Measurements from ENCODE around the gene SFRP4. TPM values are rescaled to one million over a fixed set of nuclear protein-coding genes. Genes with fewer than 3 reads are reported as not detected.

Gene SFRP4
- total RNA-seq, 1 experiment from 2014 or later, result not detected

DNA sequence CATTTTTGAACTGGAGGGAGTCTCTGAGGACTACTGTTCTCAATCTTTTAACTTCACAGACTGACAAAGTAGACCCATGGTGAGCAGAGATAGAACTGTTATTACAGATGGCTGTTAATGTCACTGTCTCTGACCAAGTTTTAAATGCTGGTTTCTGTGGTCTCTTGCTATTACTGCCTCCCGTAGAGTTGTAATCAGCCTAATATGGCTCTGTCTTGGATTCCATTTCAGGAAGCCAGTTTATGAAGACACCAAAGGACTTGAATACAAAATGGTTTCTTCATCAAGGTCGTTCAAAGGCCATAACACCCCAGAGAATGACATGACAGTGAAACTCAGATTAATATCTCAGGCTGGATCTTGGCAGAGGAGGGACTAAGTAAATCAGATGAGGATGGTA lies 3.9 kb downstream of the SFRP4 start:
- no peaks in the 10 kb centered on the region for H3F3A ChIP-seq (ENCODE audit: insufficient read depth, low read depth)
- ChIA-PET CTCF (interaction anchor here (0.5 kb wide), 1 partner anchor 214 kb away, joined by 6 read pairs; no protein-coding TSS in a partner anchor), POLR2A (ENCODE audit: unreplicated experiment) (no interaction called here)
- no peaks in the 10 kb centered on the region for H3K27me3 ChIP-seq (ENCODE audit: insufficient read depth, low read depth)
- H3K9me2 ChIP-seq (ENCODE audit: insufficient read depth), result no peaks in the 10 kb centered on the region
- no peak overlapping the region for H3K4me3 ChIP-seq
- H3K36me3 ChIP-seq (ENCODE audit: low read depth), result no peaks in the 10 kb centered on the region
- intact Hi-C loops (cut with micrococcal nuclease; ENCODE audit: unreplicated experiment), result no loop called here
- H3K27ac ChIP-seq, result no peak overlapping the region
- no peaks in the 10 kb centered on the region for H3K9me3 ChIP-seq (ENCODE audit: insufficient read depth, low read depth)
- no TSS peak for BruUV-seq (replicated peaks)
- H2AFZ ChIP-seq, result no peak overlapping the region
- no peak for TF ChIP-seq EZH2 (IDR thresholded peaks at IDR 0.05; ENCODE audit: low read depth)
- TF ChIP-seq CTCF (conservative IDR thresholded peaks at IDR 0.05), result no peak
- no peak overlapping the region for H3K4me2 ChIP-seq
- no peaks in the 10 kb centered on the region for H3K79me2 ChIP-seq (ENCODE audit: low read depth)
- no peak for DNase-seq
- no peaks in the 10 kb centered on the region for H3K4me1 ChIP-seq (replicated peaks; ENCODE audit: insufficient read depth)
- no peaks in the 10 kb centered on the region for H4K20me1 ChIP-seq (ENCODE audit: insufficient read depth)

DNA sequence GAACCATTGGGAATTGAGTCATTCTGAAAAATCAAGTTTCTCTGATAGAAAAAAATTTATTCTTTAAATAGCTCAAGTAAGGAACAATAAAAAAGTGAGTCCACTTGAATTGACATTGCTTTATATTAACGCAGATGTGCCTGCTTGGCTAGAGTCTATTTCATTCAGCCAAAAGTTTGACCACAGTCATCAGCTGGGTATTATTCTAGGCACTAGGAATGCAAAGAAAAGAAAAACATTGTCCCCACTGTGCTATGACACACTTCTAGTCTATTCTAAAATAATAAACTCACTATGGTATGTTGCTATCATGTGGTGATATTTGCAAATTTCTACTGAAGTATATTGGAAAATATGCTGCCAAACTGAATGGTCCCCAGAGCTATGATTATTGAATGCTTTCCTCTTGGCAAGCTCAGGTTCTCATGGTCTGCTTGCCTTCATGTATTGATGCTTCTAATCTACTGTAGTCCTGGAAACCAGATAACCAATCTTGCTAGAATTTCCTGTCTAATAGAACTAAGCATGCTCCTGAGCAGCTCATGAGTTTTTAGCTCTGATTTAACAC lies 8.3 kb downstream of the SFRP4 start:
- Histone ChIP-seq H3K9me3 (ENCODE audit: insufficient read depth, low read depth) (no peaks in the 10 kb centered on the region), H3K4me1 (replicated peaks; ENCODE audit: insufficient read depth) (no peaks in the 10 kb centered on the region), H3K4me3 (no peak overlapping the region), H3K4me2 (no peak overlapping the region), H3K27me3 (ENCODE audit: insufficient read depth, low read depth) (0 out of 2 replicates have a peak, but pooled peaks cover 5% of the 10 kb centered on the region), H4K20me1 (ENCODE audit: insufficient read depth) (no peaks in the 10 kb centered on the region), H3K9me2 (ENCODE audit: insufficient read depth) (no peaks in the 10 kb centered on the region), H3K36me3 (ENCODE audit: low read depth) (no peaks in the 10 kb centered on the region), H3K27ac (no peak overlapping the region), H2AFZ (no peak overlapping the region), H3K79me2 (ENCODE audit: low read depth) (no peaks in the 10 kb centered on the region), H3F3A (ENCODE audit: insufficient read depth, low read depth) (no peaks in the 10 kb centered on the region)
- BruUV-seq (replicated peaks), result no TSS peak
- TF ChIP-seq EZH2 (IDR thresholded peaks at IDR 0.05; ENCODE audit: low read depth), result no peak
- TF ChIP-seq CTCF (conservative IDR thresholded peaks at IDR 0.05), result no peak
- DNase-seq, result no peak
- intact Hi-C loops (cut with micrococcal nuclease; ENCODE audit: unreplicated experiment), result no loop called here
- ChIA-PET CTCF (no interaction called here), POLR2A (ENCODE audit: unreplicated experiment) (no interaction called here)

- Histone ChIP-seq H2AFZ (no peak overlapping the region), H3K4me2 (no peak overlapping the region), H3K4me1 (replicated peaks; ENCODE audit: insufficient read depth) (no peaks in the 10 kb centered on the region), H3F3A (ENCODE audit: insufficient read depth, low read depth) (no peaks in the 10 kb centered on the region), H3K9me3 (ENCODE audit: insufficient read depth, low read depth) (no peaks in the 10 kb centered on the region), H3K27ac (no peak overlapping the region), H3K79me2 (ENCODE audit: low read depth) (no peaks in the 10 kb centered on the region), H3K9me2 (ENCODE audit: insufficient read depth) (no peaks in the 10 kb centered on the region), H3K36me3 (ENCODE audit: low read depth) (no peaks in the 10 kb centered on the region), H4K20me1 (ENCODE audit: insufficient read depth) (no peaks in the 10 kb centered on the region), H3K4me3 (no peak overlapping the region), H3K27me3 (ENCODE audit: insufficient read depth, low read depth) (0 out of 2 replicates have a peak, but pooled peaks cover 3% of the 10 kb centered on the region)
- DNase-seq, result no peak
- CTCF ChIA-PET, result interaction anchor here (0.7 kb wide), 1 partner anchor 891 kb away, joined by 5 read pairs; no protein-coding TSS in a partner anchor
- POLR2A ChIA-PET (ENCODE audit: unreplicated experiment), result no interaction called here
- BruUV-seq (replicated peaks), result no TSS peak
- intact Hi-C loops (cut with micrococcal nuclease; ENCODE audit: unreplicated experiment), result loop anchor here (1.0 to 5.0 kb wide), 2 partner anchors 320 to 468 kb away; no protein-coding TSS in a partner anchor
- no peak for TF ChIP-seq CTCF (conservative IDR thresholded peaks at IDR 0.05)
- TF ChIP-seq EZH2 (IDR thresholded peaks at IDR 0.05; ENCODE audit: low read depth), result no peak
These were observed 14.6 kb downstream of the SFRP4 start for GRCh38 chr7:37901890-37902524.

Data from PC-9 (cell line).